Peyer's patch (tissue), 4 donors: ENCODE results near the gene PNLIPRP2. TPM values are rescaled to one million over a fixed set of nuclear protein-coding genes. Genes with fewer than 3 reads are reported as not detected.

Experiments used
- DNase-seq, 3 donors: peaks; one replicate each; pipeline ENCODE4 v3.0.0-alpha.2; 2017 to 2019
- H3K27ac ChIP-seq, 4 donors: fragments of 200-600 bp; sonication (generic); one replicate each; pipeline ENCODE4 v1.5.1; 2016 to 2019
- H3K27me3 ChIP-seq, 2 donors: fragments of 200-600 bp; sonication (generic); one replicate each; pipeline ENCODE4 v1.5.1; 2019
- H3K36me3 ChIP-seq, 3 donors: fragments of 200-600 bp; sonication (generic); one replicate each; pipeline ENCODE4 v1.5.1; 2016 to 2019
- H3K4me1 ChIP-seq, 4 donors: fragments of 200-600 bp; sonication (generic); one replicate each; pipeline ENCODE4 v1.5.1; 2016 to 2019
- H3K4me3 ChIP-seq, 4 donors: fragments of 200-600 bp; sonication (generic); 1 replicate in 3 of 4; 2 replicates in 1 of 4; pipeline ENCODE4 v1.5.1; 2016 to 2019; ENCODE audit warnings: mild to moderate bottlenecking in 1 of 4
- H3K9me3 ChIP-seq, 4 donors: fragments of 200-600 bp; sonication (generic); one replicate each; pipeline ENCODE4 v1.5.1; 2016 to 2019; ENCODE audit warnings: mild to moderate bottlenecking in 1 of 4
- CTCF ChIP-seq, 6 experiments: fragments of 450-650 bp in 4 of 6; fragments of 200-600 bp in 2 of 6; sonication (generic) in 1 of 6; IDR thresholded peaks; one replicate each; pipeline ENCODE4 v1.5.1; 2017 to 2019; ENCODE audit warnings: antibody characterized with exemption in 6 of 6, mild to moderate bottlenecking in 3 of 6, moderate library complexity in 1 of 6
- POLR2A ChIP-seq, 2 donors: fragments of 450-650 bp; IDR thresholded peaks; one replicate each; pipeline ENCODE4 v1.5.1; 2017; ENCODE audit warnings: antibody characterized with exemption in 2 of 2, mild to moderate bottlenecking in 2 of 2, moderate library complexity in 2 of 2
- total RNA-seq, 4 donors: library from RNA; depleted of rRNA; stranded (reverse); fragments of >200 nt; gene quantifications; one replicate each; pipeline ENCODE4 v1.1.0, GENCODE V29; 2016

Gene PNLIPRP2
- total RNA-seq, 4 donors from 2014 or later = 9.9 to 161 (median 76.5) TPM

GRCh38 chr10:116632596-116633215, 12.0 kb downstream of the PNLIPRP2 start:
- Histone ChIP-seq H3K4me1 (no peaks in the 10 kb centered on the region), H3K36me3 (peaks cover 0 to 22% (median 0%) of the 10 kb centered on the region in 3 donors), H3K4me3 (no peak overlapping the region), H3K27ac (no peak overlapping the region), H3K9me3 (no peaks in the 10 kb centered on the region), H3K27me3 (no peaks in the 10 kb centered on the region)
- no peak for DNase-seq
- no peak for TF ChIP-seq POLR2A (IDR thresholded peaks at IDR 0.05)
- TF ChIP-seq CTCF (IDR thresholded peaks at IDR 0.05) = no peak

- no peaks in the 10 kb centered on the region for H3K27me3 ChIP-seq
- TF ChIP-seq POLR2A (IDR thresholded peaks at IDR 0.05) = no peak
Observed at GRCh38 chr10:116633216-116633600, 12.5 kb downstream of the PNLIPRP2 start.

GRCh38 chr10:116634126-116634975, 13.6 kb downstream of the PNLIPRP2 start:
- H3K27ac ChIP-seq = no peak overlapping the region
- no peaks in the 10 kb centered on the region for H3K4me1 ChIP-seq
- H3K4me3 ChIP-seq = no peak overlapping the region
- no peaks in the 10 kb centered on the region for H3K9me3 ChIP-seq
- no peak for DNase-seq
- no peaks in the 10 kb centered on the region for H3K27me3 ChIP-seq
- TF ChIP-seq POLR2A (IDR thresholded peaks at IDR 0.05) (no peak), CTCF (IDR thresholded peaks at IDR 0.05) (no peak)
- H3K36me3 ChIP-seq = peaks cover 0 to 22% (median 0%) of the 10 kb centered on the region in 3 donors

More at GRCh38 chr10:116633216-116633600, 12.5 kb downstream of the PNLIPRP2 start:
- DNase-seq = no peak
- Histone ChIP-seq H3K4me1 (no peaks in the 10 kb centered on the region), H3K36me3 (peaks cover 0 to 22% (median 0%) of the 10 kb centered on the region in 3 donors), H3K9me3 (no peaks in the 10 kb centered on the region), H3K27ac (no peak overlapping the region), H3K4me3 (no peak overlapping the region)

GRCh38 chr10:116636385-116636784, 15.6 kb downstream of the PNLIPRP2 start:
- Histone ChIP-seq H3K36me3 (peaks cover 0 to 19% (median 0%) of the 10 kb centered on the region in 3 donors), H3K4me3 (no peak overlapping the region), H3K4me1 (no peaks in the 10 kb centered on the region), H3K27ac (no peak overlapping the region), H3K9me3 (no peaks in the 10 kb centered on the region), H3K27me3 (no peaks in the 10 kb centered on the region)
- TF ChIP-seq CTCF (IDR thresholded peaks at IDR 0.05) = no peak
- TF ChIP-seq POLR2A (IDR thresholded peaks at IDR 0.05) = no peak
- DNase-seq = no peak

- DNase-seq = no peak
- no peaks in the 10 kb centered on the region for H3K4me1 ChIP-seq
- no peak overlapping the region for H3K27ac ChIP-seq
- TF ChIP-seq CTCF (IDR thresholded peaks at IDR 0.05) (no peak), POLR2A (IDR thresholded peaks at IDR 0.05) (no peak)
- H3K27me3 ChIP-seq = no peaks in the 10 kb centered on the region
- H3K36me3 ChIP-seq = peaks cover 0 to 19% (median 0%) of the 10 kb centered on the region in 3 donors
- no peak overlapping the region for H3K4me3 ChIP-seq
- H3K9me3 ChIP-seq = no peaks in the 10 kb centered on the region
Observed at GRCh38 chr10:116636976-116637375, 16.2 kb downstream of the PNLIPRP2 start.

GRCh38 chr10:116637830-116638229, 17.1 kb downstream of the PNLIPRP2 start:
- TF ChIP-seq CTCF (IDR thresholded peaks at IDR 0.05) (no peak), POLR2A (IDR thresholded peaks at IDR 0.05) (no peak)
- no peak overlapping the region for H3K27ac ChIP-seq
- H3K9me3 ChIP-seq = no peaks in the 10 kb centered on the region
- no peak overlapping the region for H3K4me3 ChIP-seq
- H3K27me3 ChIP-seq = no peaks in the 10 kb centered on the region
- H3K4me1 ChIP-seq = no peaks in the 10 kb centered on the region
- no peak for DNase-seq
- peaks cover 0 to 16% (median 0%) of the 10 kb centered on the region in 3 donors for H3K36me3 ChIP-seq
